ENCODE measurements around the gene SPECC1L. TPM values are rescaled to one million over a fixed set of nuclear protein-coding genes. Genes with fewer than 3 reads are reported as not detected.

Gene SPECC1L
- total RNA-seq, 1 experiment from 2014 or later: 52.2 TPM

DNA sequence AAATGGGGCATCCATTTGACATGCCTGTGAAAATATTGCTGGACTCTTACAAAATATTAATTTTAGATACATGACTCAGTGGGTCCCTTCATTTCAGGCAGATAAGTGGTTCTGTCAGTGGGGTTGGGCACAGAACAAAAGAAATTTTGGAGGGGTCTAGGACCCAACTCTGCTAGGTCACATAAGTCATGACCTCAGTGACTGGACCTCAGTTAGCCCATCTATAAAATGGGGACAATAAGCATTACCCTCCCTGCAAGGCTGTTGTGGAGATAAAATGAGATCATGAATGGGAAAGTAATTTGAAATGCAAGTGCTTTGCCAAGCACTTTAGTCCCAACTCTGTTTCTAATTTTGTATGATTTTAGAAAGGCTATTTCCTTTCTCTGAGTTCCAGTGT is 180.5 kb downstream of the SPECC1L start:
- no TSS peak for BruUV-seq (replicated peaks)

GRCh38 chr22:24453853-24454252 is 183.2 kb downstream of the SPECC1L start:
- BruUV-seq (replicated peaks): no TSS peak
- CTCF ChIA-PET: no interaction called here
- DNase-seq: no peak
- intact Hi-C loops (cut with micrococcal nuclease; ENCODE audit: unreplicated experiment): no loop called here
- no peak overlapping the region for H3K4me3 Mint-ChIP-seq (ENCODE audit: low read depth, unreplicated experiment)
- H3K9me3 Mint-ChIP-seq (ENCODE audit: low read depth, unreplicated experiment): peaks cover 2% of the 10 kb centered on the region
- H3K4me1 Mint-ChIP-seq (ENCODE audit: low read depth, unreplicated experiment): peaks cover 8% of the 10 kb centered on the region
- TF ChIP-seq CTCF (IDR thresholded peaks at IDR 0.05; ENCODE audit: unreplicated experiment): no peak
- no peak overlapping the region for H3K27ac Mint-ChIP-seq (ENCODE audit: unreplicated experiment)
- H3K36me3 Mint-ChIP-seq (ENCODE audit: insufficient read depth, unreplicated experiment): no peaks in the 10 kb centered on the region
- peaks cover 19% of the 10 kb centered on the region for H3K27me3 Mint-ChIP-seq (ENCODE audit: unreplicated experiment)

More for the DNA sequence above, 180.5 kb downstream of the SPECC1L start:
- CTCF ChIA-PET: no interaction called here
- Mint-ChIP-seq H3K27me3 (ENCODE audit: unreplicated experiment) (peaks cover 24% of the 10 kb centered on the region), H3K4me1 (ENCODE audit: low read depth, unreplicated experiment) (peaks cover 7% of the 10 kb centered on the region), H3K36me3 (ENCODE audit: insufficient read depth, unreplicated experiment) (no peaks in the 10 kb centered on the region), H3K4me3 (ENCODE audit: low read depth, unreplicated experiment) (no peak overlapping the region), H3K9me3 (ENCODE audit: low read depth, unreplicated experiment) (peaks cover 2% of the 10 kb centered on the region), H3K27ac (ENCODE audit: unreplicated experiment) (no peak overlapping the region)
- no peak for TF ChIP-seq CTCF (IDR thresholded peaks at IDR 0.05; ENCODE audit: unreplicated experiment)
- no peak for DNase-seq
- intact Hi-C loops (cut with micrococcal nuclease; ENCODE audit: unreplicated experiment): no loop called here

- CTCF ChIA-PET: no interaction called here
- intact Hi-C loops (cut with micrococcal nuclease; ENCODE audit: unreplicated experiment): no loop called here
- Mint-ChIP-seq H3K36me3 (ENCODE audit: insufficient read depth, unreplicated experiment) (no peaks in the 10 kb centered on the region), H3K4me1 (ENCODE audit: low read depth, unreplicated experiment) (peaks cover 14% of the 10 kb centered on the region), H3K4me3 (ENCODE audit: low read depth, unreplicated experiment) (no peak overlapping the region), H3K27me3 (ENCODE audit: unreplicated experiment) (peaks cover 7% of the 10 kb centered on the region), H3K27ac (ENCODE audit: unreplicated experiment) (no peak overlapping the region), H3K9me3 (ENCODE audit: low read depth, unreplicated experiment) (no peaks in the 10 kb centered on the region)
- no TSS peak for BruUV-seq (replicated peaks)
- DNase-seq: no peak
- TF ChIP-seq CTCF (IDR thresholded peaks at IDR 0.05; ENCODE audit: unreplicated experiment): no peak
Measured at GRCh38 chr22:24455039-24455438, 184.4 kb downstream of the SPECC1L start.

- peaks cover 23% of the 10 kb centered on the region for H3K4me1 Mint-ChIP-seq (ENCODE audit: low read depth, unreplicated experiment)
- no peak for DNase-seq
- H3K9me3 Mint-ChIP-seq (ENCODE audit: low read depth, unreplicated experiment): no peaks in the 10 kb centered on the region
- no peaks in the 10 kb centered on the region for H3K27me3 Mint-ChIP-seq (ENCODE audit: unreplicated experiment)
- H3K4me3 Mint-ChIP-seq (ENCODE audit: low read depth, unreplicated experiment): no peak overlapping the region
- H3K36me3 Mint-ChIP-seq (ENCODE audit: insufficient read depth, unreplicated experiment): no peaks in the 10 kb centered on the region
- no peak for TF ChIP-seq CTCF (IDR thresholded peaks at IDR 0.05; ENCODE audit: unreplicated experiment)
- H3K27ac Mint-ChIP-seq (ENCODE audit: unreplicated experiment): no peak overlapping the region
- BruUV-seq (replicated peaks): no TSS peak
- CTCF ChIA-PET: no interaction called here
- intact Hi-C loops (cut with micrococcal nuclease; ENCODE audit: unreplicated experiment): no loop called here
Measured at GRCh38 chr22:24455751-24456426, 185.3 kb downstream of the SPECC1L start.

Data from Calu3 (cell line).